ENCODE data around the gene F2RL1.
A peak's percentile ranks its signal among the peaks of the same experiment; 100 is the strongest.
"Not testable (repeated sequence)": the region's sequence is repeated elsewhere in the genome, so short reads cannot be mapped to it uniquely, and the experiment has no call there.

Gene F2RL1

GRCh38 chr5:76818844-76819831, at the start of gene F2RL1:
Gene F2RL1, plus strand, starts transcription at chr5:76819030. Its CDS starts 153 bp downstream, at chr5:76819183.
- peak; percentile 7 for DNase-seq (ENCODE audit: low read depth, low spot score)

GRCh38 chr5:76771041-76771440, 47.8 kb upstream of the F2RL1 start:
- DNase-seq (ENCODE audit: low read depth, low spot score): not testable (repeated sequence)

GRCh38 chr5:76771705-76772405, 47.0 kb upstream of the F2RL1 start:
- no peak for DNase-seq (ENCODE audit: low read depth, low spot score)

GRCh38 chr5:76775921-76776320, 42.9 kb upstream of the F2RL1 start:
- no peak for DNase-seq (ENCODE audit: low read depth, low spot score)

GRCh38 chr5:76776391-76776790, 42.4 kb upstream of the F2RL1 start:
- no peak for DNase-seq (ENCODE audit: low read depth, low spot score)

GRCh38 chr5:76780616-76781015, 38.2 kb upstream of the F2RL1 start:
- not testable (repeated sequence) for DNase-seq (ENCODE audit: low read depth, low spot score)

- DNase-seq (ENCODE audit: low read depth, low spot score): no peak
Measured at GRCh38 chr5:76781775-76782174, 37.1 kb upstream of the F2RL1 start.

- DNase-seq (ENCODE audit: low read depth, low spot score): no peak
Measured at GRCh38 chr5:76782444-76782843, 36.4 kb upstream of the F2RL1 start.

- DNase-seq (ENCODE audit: low read depth, low spot score): no peak
Measured at GRCh38 chr5:76787237-76787636, 31.6 kb upstream of the F2RL1 start.

- no peak for DNase-seq (ENCODE audit: low read depth, low spot score)
Measured at GRCh38 chr5:76788362-76788761, 30.5 kb upstream of the F2RL1 start.

GRCh38 chr5:76789275-76789674, 29.6 kb upstream of the F2RL1 start:
- not testable (repeated sequence) for DNase-seq (ENCODE audit: low read depth, low spot score)

GRCh38 chr5:76789991-76790581, 28.7 kb upstream of the F2RL1 start:
- DNase-seq (ENCODE audit: low read depth, low spot score): no peak

GRCh38 chr5:76790632-76791290, 28.1 kb upstream of the F2RL1 start:
- DNase-seq (ENCODE audit: low read depth, low spot score): no peak

GRCh38 chr5:76791461-76791860, 27.4 kb upstream of the F2RL1 start:
- DNase-seq (ENCODE audit: low read depth, low spot score): no peak

GRCh38 chr5:76794871-76795270, 24.0 kb upstream of the F2RL1 start:
- DNase-seq (ENCODE audit: low read depth, low spot score): no peak

GRCh38 chr5:76799588-76799987, 19.2 kb upstream of the F2RL1 start:
- DNase-seq (ENCODE audit: low read depth, low spot score): no peak

- DNase-seq (ENCODE audit: low read depth, low spot score): no peak
Measured at GRCh38 chr5:76800579-76800978, 18.3 kb upstream of the F2RL1 start.

GRCh38 chr5:76801159-76801802, 17.5 kb upstream of the F2RL1 start:
- DNase-seq (ENCODE audit: low read depth, low spot score): no peak

- DNase-seq (ENCODE audit: low read depth, low spot score): no peak
Measured at GRCh38 chr5:76801803-76802195, 17.0 kb upstream of the F2RL1 start.

GRCh38 chr5:76804266-76804665, 14.6 kb upstream of the F2RL1 start:
- DNase-seq (ENCODE audit: low read depth, low spot score): no peak

GRCh38 chr5:76805821-76806505, 12.9 kb upstream of the F2RL1 start:
- no peak for DNase-seq (ENCODE audit: low read depth, low spot score)

Data from activated naive CD8-positive, alpha-beta T cell treated with anti-CD3 and anti-CD28 coated beads, Interleukin-2, amount 50 U/mL, for 16 hours (primary cell).